Neutrophil (primary cell): ENCODE data around the gene DARS2.
A peak's percentile ranks its signal among the peaks of the same experiment; 100 is the strongest.

Source experiments
- H3K27ac ChIP-seq: fragments of 200-600 bp; sonication (generic); 2 replicates; pipeline ENCODE4 v1.5.1; 2016; ENCODE audit warnings: mild to moderate bottlenecking, moderate library complexity
- H3K27me3 ChIP-seq: fragments of 200-600 bp; sonication (generic); 2 replicates; pipeline ENCODE4 v1.6.0; 2016; ENCODE audit warnings: mild to moderate bottlenecking
- H3K36me3 ChIP-seq: fragments of 200-600 bp; sonication (generic); 2 replicates; pipeline ENCODE4 v1.5.1; 2017
- H3K4me1 ChIP-seq, 2 experiments: fragments of 200-600 bp in 1 of 2; sonication (generic) in 1 of 2; 1 replicate in 1 of 2; 2 replicates in 1 of 2; pipeline versions ENCODE4 v1.5.1 to v1.6.1; 2013 to 2016; ENCODE audit warnings: low read depth in 1 of 2, low read length in 1 of 2, mild to moderate bottlenecking in 1 of 2, moderate library complexity in 1 of 2; ENCODE audit not compliant: control insufficient read depth in 1 of 2, insufficient read depth in 1 of 2
- H3K4me3 ChIP-seq, 2 experiments: fragments of 200-600 bp in 1 of 2; sonication (generic) in 1 of 2; 1 replicate in 1 of 2; 2 replicates in 1 of 2; pipeline ENCODE4 v1.5.1; 2013 to 2016; ENCODE audit warnings: low read depth in 1 of 2, low read length in 1 of 2, mild to moderate bottlenecking in 1 of 2, moderate library complexity in 1 of 2
- H3K9me3 ChIP-seq: fragments of 200-600 bp; sonication (generic); 2 replicates; pipeline ENCODE4 v1.5.1; 2016
- CTCF ChIP-seq: fragments of 200-600 bp; sonication (generic); IDR thresholded peaks from 2 replicates; pipeline ENCODE4 v1.5.1; 2016; ENCODE audit warnings: antibody characterized with exemption

The DARS2 gene

GRCh38 chr1:173824315-173825081, at the start of gene DARS2, which contains the start of gene CENPL:
TSS of gene DARS2 (plus strand) at chr1:173824673. CDS start at chr1:173825230, 557 bp downstream.
TSS of gene CENPL (minus strand) at chr1:173824883. CDS start at chr1:173811299, 13,584 bp downstream.
- H3K9me3 ChIP-seq: no peaks in the 10 kb centered on the region
- peaks cover 12 to 22% of the 10 kb centered on the region in 2 experiments for H3K4me1 ChIP-seq
- peak; percentile 44 for TF ChIP-seq CTCF
- no peaks in the 10 kb centered on the region for H3K27me3 ChIP-seq
- peak within 1 kb of the TSS; percentile 91 for H3K27ac ChIP-seq
- H3K36me3 ChIP-seq: no peaks in the 10 kb centered on the region
- peak within 1 kb of the TSS; percentile 77 to 88 for H3K4me3 ChIP-seq

- no peak overlapping the region for H3K4me3 ChIP-seq
- no peak overlapping the region for H3K27ac ChIP-seq
- H3K36me3 ChIP-seq: peaks cover 36% of the 10 kb centered on the region
- no peaks in the 10 kb centered on the region for H3K27me3 ChIP-seq
- H3K4me1 ChIP-seq: no peaks in the 10 kb centered on the region
- H3K9me3 ChIP-seq: no peaks in the 10 kb centered on the region
- no peak for TF ChIP-seq CTCF
Measured at GRCh38 chr1:173775578-173776226, 48.8 kb upstream of the DARS2 start.

- TF ChIP-seq CTCF: no peak
- Histone ChIP-seq H3K36me3 (peaks cover 69% of the 10 kb centered on the region), H3K4me1 (no peaks in the 10 kb centered on the region), H3K27me3 (no peaks in the 10 kb centered on the region), H3K4me3 (no peak overlapping the region), H3K9me3 (no peaks in the 10 kb centered on the region), H3K27ac (no peak overlapping the region)
Measured at GRCh38 chr1:173779936-173780335, 44.5 kb upstream of the DARS2 start.

GRCh38 chr1:173784997-173785396, 39.5 kb upstream of the DARS2 start:
- Histone ChIP-seq H3K27me3 (no peaks in the 10 kb centered on the region), H3K36me3 (peaks cover 65% of the 10 kb centered on the region)

GRCh38 chr1:173789841-173790240, 34.6 kb upstream of the DARS2 start:
- Histone ChIP-seq H3K9me3 (no peaks in the 10 kb centered on the region), H3K4me1 (no peaks in the 10 kb centered on the region), H3K36me3 (peaks cover 23% of the 10 kb centered on the region), H3K27ac (no peak overlapping the region), H3K4me3 (no peak overlapping the region), H3K27me3 (no peaks in the 10 kb centered on the region)
- TF ChIP-seq CTCF: no peak

More at GRCh38 chr1:173784997-173785396, 39.5 kb upstream of the DARS2 start:
- Histone ChIP-seq H3K9me3 (no peaks in the 10 kb centered on the region), H3K27ac (no peak overlapping the region), H3K4me1 (no peaks in the 10 kb centered on the region), H3K4me3 (no peak overlapping the region)
- no peak for TF ChIP-seq CTCF
